ENCODE results near the gene PDE5A. TPM values are rescaled to one million over a fixed set of nuclear protein-coding genes. Genes with fewer than 3 reads are reported as not detected.
"Not testable (repeated sequence)": the region's sequence is repeated elsewhere in the genome, so short reads cannot be mapped to it uniquely, and the experiment has no call there.

Gene PDE5A
- polyA plus RNA-seq, 1 donor from 2014 or later, result 12.9 TPM

- Histone ChIP-seq H3K4me2 (ENCODE audit: low read length) (no peak overlapping the region), H2AFZ (ENCODE audit: low read depth, low read length) (no peak overlapping the region), H3K27ac (ENCODE audit: low read length) (no peak overlapping the region), H3K9ac (ENCODE audit: low read length) (no peak overlapping the region), H3K9me3 (ENCODE audit: low read length) (no peaks in the 10 kb centered on the region), H3K9me2 (ENCODE audit: insufficient read depth, low read length) (no peaks in the 10 kb centered on the region), H3K4me3 (ENCODE audit: low read length) (no peak overlapping the region), H4K20me1 (ENCODE audit: insufficient read depth) (no peaks in the 10 kb centered on the region), H3F3A (ENCODE audit: insufficient read depth, low read length, poor library complexity, severe bottlenecking) (no peaks in the 10 kb centered on the region), H3K27me3 (ENCODE audit: insufficient read depth, low read depth, low read length) (no peaks in the 10 kb centered on the region), H3K79me2 (replicated peaks; ENCODE audit: insufficient read depth, low read length) (no peaks in the 10 kb centered on the region), H3K36me3 (ENCODE audit: insufficient read depth, low read length) (no peaks in the 10 kb centered on the region)
- TF ChIP-seq RAD21 (conservative IDR thresholded peaks at IDR 0.05) (no peak), EP300 (conservative IDR thresholded peaks at IDR 0.05; ENCODE audit: poor library complexity, severe bottlenecking) (no peak), POLR2AphosphoS5 (IDR thresholded peaks at IDR 0.05) (no peak), MXI1 (conservative IDR thresholded peaks at IDR 0.05; ENCODE audit: poor library complexity, severe bottlenecking) (no peak), EZH2 (IDR thresholded peaks at IDR 0.05; ENCODE audit: borderline replicate concordance, insufficient read depth, low read length, poor library complexity, severe bottlenecking) (no peak), TAF1 (IDR thresholded peaks at IDR 0.05; ENCODE audit: low read depth) (no peak), CTCF (IDR thresholded peaks at IDR 0.05; ENCODE audit: poor library complexity, severe bottlenecking) (no peak), SMC3 (conservative IDR thresholded peaks at IDR 0.05; ENCODE audit: poor library complexity) (no peak), REST (IDR thresholded peaks at IDR 0.05; ENCODE audit: borderline replicate concordance) (no peak)
These were observed 157.3 kb downstream of the PDE5A start for GRCh38 chr4:119471259-119471658.

- not testable (repeated sequence) for H3K9me3 ChIP-seq (ENCODE audit: low read length); H2AFZ ChIP-seq (ENCODE audit: low read depth, low read length); H3K27ac ChIP-seq (ENCODE audit: low read length); H4K20me1 ChIP-seq (ENCODE audit: insufficient read depth); H3F3A ChIP-seq (ENCODE audit: insufficient read depth, low read length, poor library complexity, severe bottlenecking); H3K79me2 ChIP-seq (replicated peaks; ENCODE audit: insufficient read depth, low read length); H3K4me2 ChIP-seq (ENCODE audit: low read length); H3K27me3 ChIP-seq (ENCODE audit: insufficient read depth, low read depth, low read length); H3K4me3 ChIP-seq (ENCODE audit: low read length); H3K9ac ChIP-seq (ENCODE audit: low read length); H3K36me3 ChIP-seq (ENCODE audit: insufficient read depth, low read length); H3K9me2 ChIP-seq (ENCODE audit: insufficient read depth, low read length)
These were observed 157.9 kb downstream of the PDE5A start for GRCh38 chr4:119470737-119471063.

- H3K27ac ChIP-seq (ENCODE audit: low read length); H3K9ac ChIP-seq (ENCODE audit: low read length); H2AFZ ChIP-seq (ENCODE audit: low read depth, low read length); H3K36me3 ChIP-seq (ENCODE audit: insufficient read depth, low read length); H4K20me1 ChIP-seq (ENCODE audit: insufficient read depth); H3K79me2 ChIP-seq (replicated peaks; ENCODE audit: insufficient read depth, low read length); H3K9me3 ChIP-seq (ENCODE audit: low read length); H3K4me2 ChIP-seq (ENCODE audit: low read length); H3K9me2 ChIP-seq (ENCODE audit: insufficient read depth, low read length); H3K4me3 ChIP-seq (ENCODE audit: low read length); H3F3A ChIP-seq (ENCODE audit: insufficient read depth, low read length, poor library complexity, severe bottlenecking); H3K27me3 ChIP-seq (ENCODE audit: insufficient read depth, low read depth, low read length): not testable (repeated sequence)
These were observed 158.4 kb downstream of the PDE5A start for GRCh38 chr4:119470021-119470736.

- H2AFZ ChIP-seq (ENCODE audit: low read depth, low read length); H3K4me2 ChIP-seq (ENCODE audit: low read length); H3K27me3 ChIP-seq (ENCODE audit: insufficient read depth, low read depth, low read length); H3K4me3 ChIP-seq (ENCODE audit: low read length); H3K36me3 ChIP-seq (ENCODE audit: insufficient read depth, low read length); H4K20me1 ChIP-seq (ENCODE audit: insufficient read depth); H3K9ac ChIP-seq (ENCODE audit: low read length); H3K9me3 ChIP-seq (ENCODE audit: low read length); H3K79me2 ChIP-seq (replicated peaks; ENCODE audit: insufficient read depth, low read length); H3K9me2 ChIP-seq (ENCODE audit: insufficient read depth, low read length); H3F3A ChIP-seq (ENCODE audit: insufficient read depth, low read length, poor library complexity, severe bottlenecking): not testable (repeated sequence)
- peak overlapping the region; percentile 28 for H3K27ac ChIP-seq (ENCODE audit: low read length)
These were observed 159.6 kb downstream of the PDE5A start for GRCh38 chr4:119469039-119469438.
